K562 (cell line): Measurements from ENCODE around the gene HEPACAM. TPM values are rescaled to one million over a fixed set of nuclear protein-coding genes. Genes with fewer than 3 reads are reported as not detected.

ENCODE experiments used
- ARNT ChIP-seq, 2 experiments: fragments of 450-650 bp; IDR thresholded peaks; 2 replicates each; pipeline ENCODE4 v1.6.1; 2016; ENCODE audit warnings: mild to moderate bottlenecking in 1 of 2
- ATF1 ChIP-seq, 2 experiments: fragments of 450-650 bp in 1 of 2; IDR thresholded peaks; 2 replicates each; pipeline ENCODE4 v1.6.1; 2016; ENCODE audit warnings: missing compliant biosample characterization in 1 of 2, missing genetic modification characterization in 1 of 2
- JUND ChIP-seq, 2 experiments: IDR thresholded peaks; 2 replicates in 1 of 2; 3 replicates in 1 of 2; pipeline ENCODE4 v1.6.1; 2011; ENCODE audit warnings: borderline replicate concordance in 2 of 2, low read depth in 2 of 2, low read length in 2 of 2, improper control_type of control experiment in 1 of 2, missing biosample characterization in 1 of 2, missing genetic modification characterization in 1 of 2, missing genetic modification reagents in 1 of 2
- PML ChIP-seq: IDR thresholded peaks from 2 replicates; pipeline ENCODE4 v1.6.1; 2012; ENCODE audit warnings: low read length, inconsistent platforms
- RBM39 ChIP-seq: fragments of 200-400 bp; formaldehyde crosslinking; optimal IDR thresholded peaks from 2 replicates; pipeline ENCODE3; 2018; ENCODE audit warnings: low read depth, low read length
- SMARCB1 ChIP-seq: IDR thresholded peaks from 2 replicates; pipeline ENCODE4 v1.6.1; 2011; ENCODE audit warnings: improper control_type of control experiment, low read depth; ENCODE audit not compliant: insufficient read length
- SP1 ChIP-seq: sonication (generic); formaldehyde crosslinking; IDR thresholded peaks from 2 replicates; pipeline ENCODE4 v1.8.1; 2022; ENCODE audit warnings: mild to moderate bottlenecking, missing genetic modification reagents
- SRF ChIP-seq, 2 experiments: fragments of 250-450, 450-650 bp in 1 of 2; sonication (Bioruptor Pico) in 1 of 2; sonication (generic) in 1 of 2; formaldehyde crosslinking; IDR thresholded peaks; 2 replicates each; pipeline versions ENCODE4 v1.5.0 to v1.5.1; 2020 to 2022; ENCODE audit warnings: mild to moderate bottlenecking in 1 of 2, missing genetic modification reagents in 1 of 2
- STAT5A ChIP-seq: IDR thresholded peaks from 2 replicates; pipeline ENCODE4 v1.6.1; 2012; ENCODE audit warnings: low read length, inconsistent platforms, borderline replicate concordance
- TOE1 ChIP-seq, 2 experiments: fragments of 450-650 bp in 1 of 2; sonication (generic) in 1 of 2; formaldehyde crosslinking in 1 of 2; IDR thresholded peaks; 2 replicates each; pipeline versions ENCODE4 v1.7.1 to v1.8.0; 2016 to 2022; ENCODE audit warnings: borderline replicate concordance in 2 of 2, mild to moderate bottlenecking in 2 of 2, antibody characterized with exemption in 1 of 2, inconsistent platforms in 1 of 2, low read depth in 1 of 2, missing genetic modification reagents in 1 of 2, moderate library complexity in 1 of 2
- ZC3H11A ChIP-seq: IDR thresholded peaks from 2 replicates; pipeline ENCODE4 v1.6.1; 2012; ENCODE audit warnings: low read depth, low read length, improper control_type of control experiment
- ZNF316 ChIP-seq: fragments of 450-650 bp; IDR thresholded peaks from 2 replicates; pipeline ENCODE4 v1.6.1; 2016
- ZNF778 ChIP-seq: fragments of 450-650 bp; formaldehyde crosslinking; IDR thresholded peaks from 2 replicates; pipeline ENCODE4 v1.4.0; 2020; ENCODE audit warnings: mild to moderate bottlenecking, moderate library complexity
- polyA plus RNA-seq, 8 experiments: library from polyadenylated mRNA; depleted of rRNA in 4 of 8; stranded (reverse) in 5 of 8; unstranded in 3 of 8; fragments of >200 nt; fragmentation: Nextera tagmentation in 2 of 8; fragmentation: Illumina TruSeq in 1 of 8; extraction: Ambion mirVana in 2 of 8; extraction: Trizol in 1 of 8; gene quantifications; 2 replicates each; pipeline versions ENCODE4 v1.2.1 to v1.2.3, GENCODE V29; 2011 to 2014; ENCODE audit warnings: inconsistent platforms in 1 of 8, missing spikeins in 1 of 8
- total RNA-seq, 7 experiments: library from RNA; depleted of rRNA in 6 of 7; stranded (reverse); fragments of >200 nt in 6 of 7; fragmentation: Illumina TruSeq in 2 of 7; extraction: Trizol in 2 of 7; gene quantifications; 2 replicates each; pipeline versions ENCODE4 v1.2.1 to v1.2.3, GENCODE V29; 2011 to 2021; ENCODE audit warnings: low replicate concordance in 1 of 7
- TF ChIP-seq, protein P1 (sequence below): fragments of 450-650 bp; IDR thresholded peaks from 2 replicates; pipeline ENCODE4 v1.6.1; 2016; ENCODE audit warnings: mild to moderate bottlenecking, moderate library complexity

The HEPACAM gene
- total and polyA plus RNA-seq, 9 of the 15 experiments (the other 6 are each of a cell fraction or from before 2014, with no cell fraction given), result not detected

DNA sequence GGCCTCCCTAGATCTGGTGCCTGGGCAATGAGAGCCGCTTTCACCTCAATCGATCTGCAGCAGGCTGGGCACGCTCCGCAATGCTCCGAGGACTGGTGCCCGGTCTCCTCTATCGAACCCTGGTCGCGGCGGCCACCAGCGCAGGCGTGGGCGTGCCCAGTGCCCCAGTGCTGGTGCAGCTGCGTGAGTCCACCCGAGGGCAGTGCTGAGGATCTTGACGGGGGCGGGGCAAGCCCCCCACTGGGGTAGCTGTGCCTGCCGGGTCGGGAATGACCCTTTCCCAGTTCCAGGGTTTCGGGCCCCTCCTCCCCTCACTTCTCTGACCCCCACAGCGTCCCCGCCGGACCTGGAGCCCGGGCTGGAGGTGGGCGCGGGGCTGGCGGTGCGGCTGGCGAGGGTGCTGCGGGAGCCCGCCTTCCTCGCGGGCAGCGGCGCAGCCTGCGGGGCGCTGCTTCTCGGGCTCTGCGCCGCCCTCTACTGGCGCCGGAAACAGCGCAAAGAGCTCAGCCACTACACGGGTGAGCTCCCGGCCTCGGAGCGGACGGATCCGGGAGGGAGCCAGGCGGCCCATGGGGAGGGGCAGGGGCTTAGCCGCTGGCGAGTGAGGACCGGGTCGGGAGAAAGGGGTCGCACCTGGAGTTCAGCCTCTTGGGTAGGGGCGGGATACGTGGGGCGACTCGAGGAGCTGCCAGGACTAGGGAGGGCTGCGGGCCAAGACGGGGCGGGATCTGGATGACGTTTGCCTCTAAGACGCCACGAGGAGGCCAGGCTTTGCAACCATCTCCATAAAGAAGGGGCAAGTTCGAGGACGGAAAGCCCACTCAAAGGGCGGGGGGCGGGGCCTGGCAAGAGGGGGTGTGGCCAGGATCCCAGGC, 59.7 kb downstream of the HEPACAM start (continued):
- TF ChIP-seq, protein P1, sequence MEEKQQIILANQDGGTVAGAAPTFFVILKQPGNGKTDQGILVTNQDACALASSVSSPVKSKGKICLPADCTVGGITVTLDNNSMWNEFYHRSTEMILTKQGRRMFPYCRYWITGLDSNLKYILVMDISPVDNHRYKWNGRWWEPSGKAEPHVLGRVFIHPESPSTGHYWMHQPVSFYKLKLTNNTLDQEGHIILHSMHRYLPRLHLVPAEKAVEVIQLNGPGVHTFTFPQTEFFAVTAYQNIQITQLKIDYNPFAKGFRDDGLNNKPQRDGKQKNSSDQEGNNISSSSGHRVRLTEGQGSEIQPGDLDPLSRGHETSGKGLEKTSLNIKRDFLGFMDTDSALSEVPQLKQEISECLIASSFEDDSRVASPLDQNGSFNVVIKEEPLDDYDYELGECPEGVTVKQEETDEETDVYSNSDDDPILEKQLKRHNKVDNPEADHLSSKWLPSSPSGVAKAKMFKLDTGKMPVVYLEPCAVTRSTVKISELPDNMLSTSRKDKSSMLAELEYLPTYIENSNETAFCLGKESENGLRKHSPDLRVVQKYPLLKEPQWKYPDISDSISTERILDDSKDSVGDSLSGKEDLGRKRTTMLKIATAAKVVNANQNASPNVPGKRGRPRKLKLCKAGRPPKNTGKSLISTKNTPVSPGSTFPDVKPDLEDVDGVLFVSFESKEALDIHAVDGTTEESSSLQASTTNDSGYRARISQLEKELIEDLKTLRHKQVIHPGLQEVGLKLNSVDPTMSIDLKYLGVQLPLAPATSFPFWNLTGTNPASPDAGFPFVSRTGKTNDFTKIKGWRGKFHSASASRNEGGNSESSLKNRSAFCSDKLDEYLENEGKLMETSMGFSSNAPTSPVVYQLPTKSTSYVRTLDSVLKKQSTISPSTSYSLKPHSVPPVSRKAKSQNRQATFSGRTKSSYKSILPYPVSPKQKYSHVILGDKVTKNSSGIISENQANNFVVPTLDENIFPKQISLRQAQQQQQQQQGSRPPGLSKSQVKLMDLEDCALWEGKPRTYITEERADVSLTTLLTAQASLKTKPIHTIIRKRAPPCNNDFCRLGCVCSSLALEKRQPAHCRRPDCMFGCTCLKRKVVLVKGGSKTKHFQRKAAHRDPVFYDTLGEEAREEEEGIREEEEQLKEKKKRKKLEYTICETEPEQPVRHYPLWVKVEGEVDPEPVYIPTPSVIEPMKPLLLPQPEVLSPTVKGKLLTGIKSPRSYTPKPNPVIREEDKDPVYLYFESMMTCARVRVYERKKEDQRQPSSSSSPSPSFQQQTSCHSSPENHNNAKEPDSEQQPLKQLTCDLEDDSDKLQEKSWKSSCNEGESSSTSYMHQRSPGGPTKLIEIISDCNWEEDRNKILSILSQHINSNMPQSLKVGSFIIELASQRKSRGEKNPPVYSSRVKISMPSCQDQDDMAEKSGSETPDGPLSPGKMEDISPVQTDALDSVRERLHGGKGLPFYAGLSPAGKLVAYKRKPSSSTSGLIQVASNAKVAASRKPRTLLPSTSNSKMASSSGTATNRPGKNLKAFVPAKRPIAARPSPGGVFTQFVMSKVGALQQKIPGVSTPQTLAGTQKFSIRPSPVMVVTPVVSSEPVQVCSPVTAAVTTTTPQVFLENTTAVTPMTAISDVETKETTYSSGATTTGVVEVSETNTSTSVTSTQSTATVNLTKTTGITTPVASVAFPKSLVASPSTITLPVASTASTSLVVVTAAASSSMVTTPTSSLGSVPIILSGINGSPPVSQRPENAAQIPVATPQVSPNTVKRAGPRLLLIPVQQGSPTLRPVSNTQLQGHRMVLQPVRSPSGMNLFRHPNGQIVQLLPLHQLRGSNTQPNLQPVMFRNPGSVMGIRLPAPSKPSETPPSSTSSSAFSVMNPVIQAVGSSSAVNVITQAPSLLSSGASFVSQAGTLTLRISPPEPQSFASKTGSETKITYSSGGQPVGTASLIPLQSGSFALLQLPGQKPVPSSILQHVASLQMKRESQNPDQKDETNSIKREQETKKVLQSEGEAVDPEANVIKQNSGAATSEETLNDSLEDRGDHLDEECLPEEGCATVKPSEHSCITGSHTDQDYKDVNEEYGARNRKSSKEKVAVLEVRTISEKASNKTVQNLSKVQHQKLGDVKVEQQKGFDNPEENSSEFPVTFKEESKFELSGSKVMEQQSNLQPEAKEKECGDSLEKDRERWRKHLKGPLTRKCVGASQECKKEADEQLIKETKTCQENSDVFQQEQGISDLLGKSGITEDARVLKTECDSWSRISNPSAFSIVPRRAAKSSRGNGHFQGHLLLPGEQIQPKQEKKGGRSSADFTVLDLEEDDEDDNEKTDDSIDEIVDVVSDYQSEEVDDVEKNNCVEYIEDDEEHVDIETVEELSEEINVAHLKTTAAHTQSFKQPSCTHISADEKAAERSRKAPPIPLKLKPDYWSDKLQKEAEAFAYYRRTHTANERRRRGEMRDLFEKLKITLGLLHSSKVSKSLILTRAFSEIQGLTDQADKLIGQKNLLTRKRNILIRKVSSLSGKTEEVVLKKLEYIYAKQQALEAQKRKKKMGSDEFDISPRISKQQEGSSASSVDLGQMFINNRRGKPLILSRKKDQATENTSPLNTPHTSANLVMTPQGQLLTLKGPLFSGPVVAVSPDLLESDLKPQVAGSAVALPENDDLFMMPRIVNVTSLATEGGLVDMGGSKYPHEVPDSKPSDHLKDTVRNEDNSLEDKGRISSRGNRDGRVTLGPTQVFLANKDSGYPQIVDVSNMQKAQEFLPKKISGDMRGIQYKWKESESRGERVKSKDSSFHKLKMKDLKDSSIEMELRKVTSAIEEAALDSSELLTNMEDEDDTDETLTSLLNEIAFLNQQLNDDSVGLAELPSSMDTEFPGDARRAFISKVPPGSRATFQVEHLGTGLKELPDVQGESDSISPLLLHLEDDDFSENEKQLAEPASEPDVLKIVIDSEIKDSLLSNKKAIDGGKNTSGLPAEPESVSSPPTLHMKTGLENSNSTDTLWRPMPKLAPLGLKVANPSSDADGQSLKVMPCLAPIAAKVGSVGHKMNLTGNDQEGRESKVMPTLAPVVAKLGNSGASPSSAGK, result peak; percentile 82
- no peak for TF ChIP-seq PML
- no peak for TF ChIP-seq SMARCB1
- TF ChIP-seq SP1, result no peak
- TF ChIP-seq JUND (IDR thresholded peaks at IDR 0.05; ENCODE audit: borderline replicate concordance, low read depth, low read length), result no peak
- TF ChIP-seq JUND (tag; IDR thresholded peaks at IDR 0.05; ENCODE audit: borderline replicate concordance, low read depth, low read length), result no peak; the same call in 2 of the 3 replicates
- TF ChIP-seq ZNF316, result no peak
- no peak for TF ChIP-seq ZNF778 (CRISPR knock-in tag)
- no peak for TF ChIP-seq RBM39
- no peak for TF ChIP-seq ARNT (IDR thresholded peaks at IDR 0.05)
- no peak for TF ChIP-seq SRF (CRISPR knock-in tag; IDR thresholded peaks at IDR 0.05)
- TF ChIP-seq STAT5A, result no peak
- no peak for TF ChIP-seq ZC3H11A
- no peak; the same call in 1 of the 2 replicates for TF ChIP-seq ATF1 (CRISPR knock-in tag; IDR thresholded peaks at IDR 0.05)
- TF ChIP-seq ATF1 (tag; IDR thresholded peaks at IDR 0.05), result peak; percentile 90
- peak; percentile 64; the same call in 1 of the 2 replicates for TF ChIP-seq TOE1 (IDR thresholded peaks at IDR 0.05; ENCODE audit: borderline replicate concordance)
- no peak for TF ChIP-seq TOE1 (CRISPR knock-in tag; IDR thresholded peaks at IDR 0.05; ENCODE audit: borderline replicate concordance, low read depth)
